ENCODE measurements around the gene ZNF625. TPM values are rescaled to one million over a fixed set of nuclear protein-coding genes. Genes with fewer than 3 reads are reported as not detected.

Gene ZNF625
- total RNA-seq, 3 donors from 2014 or later: 4.3 to 9.5 (median 5.4) TPM

GRCh38 chr19:12137221-12137940, 19.2 kb downstream of the ZNF625 start:
- no peak overlapping the region for H3K27ac ChIP-seq
- TF ChIP-seq, protein P1, sequence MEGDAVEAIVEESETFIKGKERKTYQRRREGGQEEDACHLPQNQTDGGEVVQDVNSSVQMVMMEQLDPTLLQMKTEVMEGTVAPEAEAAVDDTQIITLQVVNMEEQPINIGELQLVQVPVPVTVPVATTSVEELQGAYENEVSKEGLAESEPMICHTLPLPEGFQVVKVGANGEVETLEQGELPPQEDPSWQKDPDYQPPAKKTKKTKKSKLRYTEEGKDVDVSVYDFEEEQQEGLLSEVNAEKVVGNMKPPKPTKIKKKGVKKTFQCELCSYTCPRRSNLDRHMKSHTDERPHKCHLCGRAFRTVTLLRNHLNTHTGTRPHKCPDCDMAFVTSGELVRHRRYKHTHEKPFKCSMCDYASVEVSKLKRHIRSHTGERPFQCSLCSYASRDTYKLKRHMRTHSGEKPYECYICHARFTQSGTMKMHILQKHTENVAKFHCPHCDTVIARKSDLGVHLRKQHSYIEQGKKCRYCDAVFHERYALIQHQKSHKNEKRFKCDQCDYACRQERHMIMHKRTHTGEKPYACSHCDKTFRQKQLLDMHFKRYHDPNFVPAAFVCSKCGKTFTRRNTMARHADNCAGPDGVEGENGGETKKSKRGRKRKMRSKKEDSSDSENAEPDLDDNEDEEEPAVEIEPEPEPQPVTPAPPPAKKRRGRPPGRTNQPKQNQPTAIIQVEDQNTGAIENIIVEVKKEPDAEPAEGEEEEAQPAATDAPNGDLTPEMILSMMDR (IDR thresholded peaks at IDR 0.05): no peak
- no peak for TF ChIP-seq POLR2A (IDR thresholded peaks at IDR 0.05)
- no peak for TF ChIP-seq POLR2AphosphoS5 (IDR thresholded peaks at IDR 0.05)
- peaks cover 12% of the 10 kb centered on the region for H3K36me3 ChIP-seq
- intact Hi-C loops (cut with DNase I; ENCODE audit: low total_unique reads): no loop called here
- DNase-seq (ENCODE audit: low spot score in 2 of 2): no peak
- no peak overlapping the region for H3K4me3 ChIP-seq
- no peaks in the 10 kb centered on the region for H3K27me3 ChIP-seq
- H3K4me1 ChIP-seq: peaks cover 9 to 11% of the 10 kb centered on the region in 2 donors
- H3K9me3 ChIP-seq: peaks cover 22 to 29% of the 10 kb centered on the region in 2 donors

DNA sequence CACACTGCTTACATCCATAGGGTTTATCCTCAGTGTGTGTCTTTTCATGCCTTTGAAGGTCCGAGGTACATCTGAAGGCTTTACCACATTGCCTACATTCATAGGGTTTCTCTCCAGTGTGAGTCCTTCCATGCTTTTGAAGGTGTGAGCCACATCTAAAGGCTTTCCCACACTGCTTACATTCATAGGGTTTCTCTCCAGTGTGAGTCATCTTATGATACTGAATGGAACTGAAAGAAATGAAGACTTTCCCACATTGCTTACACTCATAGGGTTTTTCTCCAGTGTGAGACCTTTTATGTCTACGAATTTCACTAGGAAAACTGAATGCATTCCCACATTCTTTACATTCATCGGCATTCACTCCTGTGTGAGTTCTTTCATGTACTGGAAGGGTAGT, 23.5 kb downstream of the ZNF625 start:
- no peak for DNase-seq (ENCODE audit: low spot score in 2 of 2)
- Histone ChIP-seq H3K27ac (no peak overlapping the region), H3K4me1 (no peaks in the 10 kb centered on the region), H3K36me3 (peaks cover 12% of the 10 kb centered on the region), H3K4me3 (peak overlapping the region in 1 of 3 donors; percentile 24), H3K27me3 (no peaks in the 10 kb centered on the region), H3K9me3 (peaks cover 41 to 50% of the 10 kb centered on the region in 2 donors)
- TF ChIP-seq, protein P1 (IDR thresholded peaks at IDR 0.05): no peak
- no peak for TF ChIP-seq POLR2A (IDR thresholded peaks at IDR 0.05)
- intact Hi-C loops (cut with DNase I; ENCODE audit: low total_unique reads): no loop called here

DNA sequence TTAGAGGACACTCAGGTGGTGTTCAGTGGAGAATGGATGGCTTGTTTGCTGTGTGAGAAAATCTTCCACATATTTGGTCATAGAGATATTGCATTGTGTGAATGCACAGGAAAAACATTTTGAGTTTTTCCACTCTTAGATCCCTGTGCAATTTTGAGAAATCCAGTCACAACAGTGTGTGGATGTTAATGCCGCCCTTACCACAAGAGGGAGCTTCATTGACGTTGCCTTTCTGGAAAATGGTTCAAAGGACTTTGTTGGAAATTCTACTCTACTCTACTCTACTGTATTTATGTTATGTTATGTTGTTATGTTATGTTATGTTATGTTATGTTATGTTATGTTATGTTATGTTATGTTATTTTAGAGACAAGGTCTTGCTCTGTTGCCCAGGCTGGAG, 29.8 kb downstream of the ZNF625 start:
- intact Hi-C loops (cut with DNase I; ENCODE audit: low total_unique reads): no loop called here
- Histone ChIP-seq H3K4me1 (no peaks in the 10 kb centered on the region), H3K27me3 (no peaks in the 10 kb centered on the region), H3K4me3 (no peak overlapping the region), H3K9me3 (peaks cover 13 to 14% of the 10 kb centered on the region in 2 donors), H3K27ac (no peak overlapping the region), H3K36me3 (no peaks in the 10 kb centered on the region)
- TF ChIP-seq POLR2A (IDR thresholded peaks at IDR 0.05) (no peak), POLR2AphosphoS5 (IDR thresholded peaks at IDR 0.05) (no peak)
- TF ChIP-seq, protein P1 (IDR thresholded peaks at IDR 0.05): peak in 2 of 3 donors; percentile 28 to 30
- DNase-seq (ENCODE audit: low spot score in 2 of 2): no peak

DNA sequence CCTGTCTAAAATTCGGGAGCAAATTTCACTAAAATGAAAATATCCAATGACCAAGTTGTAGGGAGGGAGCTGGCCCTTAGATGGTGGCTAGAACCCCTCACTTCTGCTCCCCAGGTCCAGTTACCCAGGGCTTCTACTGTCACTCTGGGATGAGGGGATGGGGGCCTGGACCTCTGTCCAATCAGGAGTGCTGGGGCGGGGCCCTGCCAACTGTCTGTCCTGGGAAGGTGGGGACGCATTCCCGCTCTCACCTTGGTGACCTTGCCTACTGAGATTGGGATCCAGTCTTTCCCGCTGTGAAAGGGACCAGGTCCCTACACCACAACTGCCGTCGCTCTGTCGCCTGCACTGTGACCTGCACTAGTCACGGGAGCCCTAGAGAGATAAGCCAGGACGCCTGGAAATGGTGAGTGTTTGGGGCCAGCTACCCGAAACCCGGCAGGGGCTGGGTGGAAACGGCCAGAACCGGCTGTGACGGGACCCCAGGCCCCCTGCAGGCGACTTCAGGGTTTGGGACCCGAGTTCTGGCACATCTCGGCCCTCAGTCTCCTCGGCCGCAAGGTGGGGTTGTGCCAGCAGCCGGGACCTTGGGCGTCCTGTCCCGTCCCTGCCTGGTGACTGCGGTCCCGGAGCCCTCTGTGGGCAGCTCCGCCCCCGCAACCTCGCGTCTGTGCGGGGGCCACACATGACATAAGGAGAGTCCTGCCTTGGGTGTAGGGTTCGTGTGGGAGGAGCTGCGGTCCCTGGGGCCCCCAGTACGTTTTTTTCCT, 39.1 kb downstream of the ZNF625 start:
- Histone ChIP-seq H3K27me3 (no peaks in the 10 kb centered on the region), H3K4me1 (no peaks in the 10 kb centered on the region), H3K9me3 (peaks cover 10 to 13% of the 10 kb centered on the region in 2 donors), H3K36me3 (no peaks in the 10 kb centered on the region), H3K4me3 (no peak overlapping the region), H3K27ac (no peak overlapping the region)
- intact Hi-C loops (cut with DNase I; ENCODE audit: low total_unique reads): no loop called here
- DNase-seq (ENCODE audit: low spot score in 2 of 2): no peak
- no peak for TF ChIP-seq POLR2AphosphoS5 (IDR thresholded peaks at IDR 0.05)
- TF ChIP-seq, protein P1 (IDR thresholded peaks at IDR 0.05): no peak
- TF ChIP-seq POLR2A (IDR thresholded peaks at IDR 0.05): no peak

DNA sequence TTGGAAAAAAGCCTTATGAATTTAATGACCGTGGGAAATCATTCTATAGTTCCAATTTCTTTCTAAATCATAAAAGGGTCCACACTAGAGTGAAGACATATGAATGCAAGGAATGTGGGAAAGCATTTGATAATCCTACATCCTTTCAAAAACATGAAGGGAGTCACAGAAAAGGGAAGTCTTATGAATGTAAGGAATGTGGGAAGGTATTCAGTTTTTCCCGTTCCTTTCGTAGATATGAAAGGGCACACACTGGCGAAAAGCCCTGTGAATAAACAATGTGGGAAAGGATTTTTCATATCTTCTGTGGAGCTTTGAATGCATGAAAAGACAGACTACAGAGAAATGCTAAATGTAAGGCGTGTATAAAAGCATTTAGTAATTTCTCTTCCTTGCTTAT, 43.4 kb downstream of the ZNF625 start:
- DNase-seq (ENCODE audit: low spot score in 2 of 2): no peak
- intact Hi-C loops (cut with DNase I; ENCODE audit: low total_unique reads): loop anchor here (5.0 kb wide), 1 partner anchor 966 kb away; no protein-coding TSS in a partner anchor
- Histone ChIP-seq H3K27ac (no peak overlapping the region), H3K36me3 (no peaks in the 10 kb centered on the region), H3K27me3 (no peaks in the 10 kb centered on the region), H3K9me3 (peaks cover 10 to 21% of the 10 kb centered on the region in 2 donors), H3K4me1 (no peaks in the 10 kb centered on the region), H3K4me3 (no peak overlapping the region)
- no peak for TF ChIP-seq POLR2AphosphoS5 (IDR thresholded peaks at IDR 0.05)
- TF ChIP-seq POLR2A (IDR thresholded peaks at IDR 0.05): no peak
- TF ChIP-seq, protein P1 (IDR thresholded peaks at IDR 0.05): no peak
